Endothelial cell (in vitro differentiated cells): ENCODE data around the gene GGTA1. TPM values are rescaled to one million over a fixed set of nuclear protein-coding genes. Genes with fewer than 3 reads are reported as not detected.
"Not testable (repeated sequence)": the region's sequence is repeated elsewhere in the genome, so short reads cannot be mapped to it uniquely, and the experiment has no call there.

Source experiments
- DNase-seq: peaks from one replicate; pipeline ENCODE4 v3.0.0; 2021; ENCODE audit warnings: low spot score
- H3K27ac Mint-ChIP-seq: one replicate; pipeline ENCODE4 v1.8.0; 2021; ENCODE audit warnings: mixed read lengths, inconsistent platforms; ENCODE audit not compliant: unreplicated experiment
- H3K27me3 Mint-ChIP-seq: one replicate; pipeline ENCODE4 v1.8.0; 2021; ENCODE audit warnings: mild to moderate bottlenecking, moderate library complexity, mixed read lengths, inconsistent platforms; ENCODE audit not compliant: unreplicated experiment
- H3K36me3 Mint-ChIP-seq: one replicate; pipeline ENCODE4 v1.8.0; 2021; ENCODE audit warnings: mild to moderate bottlenecking, low read depth, mixed read lengths, inconsistent platforms; ENCODE audit not compliant: unreplicated experiment
- H3K4me1 Mint-ChIP-seq: one replicate; pipeline ENCODE4 v1.8.0; 2021; ENCODE audit warnings: mild to moderate bottlenecking, mixed read lengths, inconsistent platforms; ENCODE audit not compliant: unreplicated experiment
- H3K4me3 Mint-ChIP-seq: one replicate; pipeline ENCODE4 v1.8.0; 2021; ENCODE audit warnings: mild to moderate bottlenecking, mixed read lengths, inconsistent platforms; ENCODE audit not compliant: unreplicated experiment
- H3K9me3 Mint-ChIP-seq: one replicate; pipeline ENCODE4 v1.8.0; 2021; ENCODE audit warnings: mixed read lengths, inconsistent platforms; ENCODE audit not compliant: unreplicated experiment
- CTCF ChIP-seq: fragments of 200-600 bp; sonication (generic); IDR thresholded peaks from one replicate; pipeline ENCODE4 v1.5.0; 2021; ENCODE audit warnings: antibody characterized with exemption; ENCODE audit not compliant: unreplicated experiment
- total RNA-seq: library from RNA; stranded (reverse); fragmentation: NEBNext Ultra II Directional; extraction: Animal tissue kit (Norgen Biotek cat#: 25700); gene quantifications from one replicate; pipeline ENCODE4 v1.2.1, GENCODE V29; 2021; ENCODE audit not compliant: unreplicated experiment

The GGTA1 gene
- total RNA-seq, 1 donor from 2014 or later = 19.7 TPM

- no peak for DNase-seq
- TF ChIP-seq CTCF = no peak
- no peaks in the 10 kb centered on the region for H3K36me3 Mint-ChIP-seq
- no peaks in the 10 kb centered on the region for H3K9me3 Mint-ChIP-seq
- H3K4me1 Mint-ChIP-seq = no peaks in the 10 kb centered on the region
- no peak overlapping the region for H3K4me3 Mint-ChIP-seq
- no peak overlapping the region for H3K27ac Mint-ChIP-seq
- H3K27me3 Mint-ChIP-seq = peaks cover 3% of the 10 kb centered on the region
Observed at GRCh38 chr9:121441165-121441564, 58.5 kb downstream of the GGTA1 start.

GRCh38 chr9:121439711-121440664 is 59.7 kb downstream of the GGTA1 start:
- H3K36me3 Mint-ChIP-seq = no peaks in the 10 kb centered on the region
- no peaks in the 10 kb centered on the region for H3K9me3 Mint-ChIP-seq
- H3K27me3 Mint-ChIP-seq = peaks cover 4% of the 10 kb centered on the region
- TF ChIP-seq CTCF = no peak
- H3K27ac Mint-ChIP-seq = no peak overlapping the region
- no peaks in the 10 kb centered on the region for H3K4me1 Mint-ChIP-seq
- no peak for DNase-seq
- no peak overlapping the region for H3K4me3 Mint-ChIP-seq

- Mint-ChIP-seq H3K27me3 (peaks cover 4% of the 10 kb centered on the region), H3K27ac (no peak overlapping the region), H3K4me3 (no peak overlapping the region), H3K9me3 (no peaks in the 10 kb centered on the region), H3K36me3 (no peaks in the 10 kb centered on the region), H3K4me1 (no peaks in the 10 kb centered on the region)
- DNase-seq = no peak
- TF ChIP-seq CTCF = no peak
Observed at GRCh38 chr9:121439016-121439415, 60.6 kb downstream of the GGTA1 start.

DNA sequence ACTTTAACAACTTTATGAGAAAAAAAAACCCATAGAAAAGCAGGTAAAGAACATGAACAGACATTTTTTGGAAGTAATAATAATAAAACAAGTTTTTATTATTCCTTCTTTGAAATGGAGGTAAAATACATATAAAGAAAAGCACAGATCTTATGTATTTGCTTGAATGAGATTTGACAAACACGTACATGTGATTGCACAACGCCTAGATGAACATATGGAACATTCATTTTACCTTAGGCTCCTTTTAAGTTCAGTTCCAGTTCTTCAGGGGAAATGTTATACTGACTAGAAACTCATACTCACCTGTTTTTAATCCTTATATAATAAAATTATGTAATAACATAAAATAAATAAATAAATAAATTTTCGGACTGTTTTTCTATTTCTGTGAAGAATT is 61.8 kb downstream of the GGTA1 start:
- Mint-ChIP-seq H3K9me3 (no peaks in the 10 kb centered on the region), H3K27ac (no peak overlapping the region), H3K27me3 (peaks cover 4% of the 10 kb centered on the region), H3K4me3 (no peak overlapping the region), H3K36me3 (no peaks in the 10 kb centered on the region), H3K4me1 (no peaks in the 10 kb centered on the region)
- TF ChIP-seq CTCF = no peak
- DNase-seq = no peak

GRCh38 chr9:121437046-121437445 is 62.6 kb downstream of the GGTA1 start:
- H3K27ac Mint-ChIP-seq, H3K4me1 Mint-ChIP-seq, H3K27me3 Mint-ChIP-seq, H3K9me3 Mint-ChIP-seq, H3K4me3 Mint-ChIP-seq, H3K36me3 Mint-ChIP-seq, DNase-seq: not testable (repeated sequence)
